Trophoblast cell (in vitro differentiated cells and primary cell): ENCODE data around the gene HSBP1.

ENCODE experiments used
- DNase-seq, 2 donors: peaks; one replicate each; pipeline ENCODE4 v3.0.0-alpha.2; 2016
- H2AFZ ChIP-seq: 2 replicates; pipeline ENCODE4 v1.6.1; 2013; ENCODE audit warnings: low read length, moderate library complexity, mild to moderate bottlenecking; ENCODE audit not compliant: insufficient read depth, poor library complexity
- H2AK5ac ChIP-seq: 2 replicates; pipeline ENCODE4 v1.6.1; 2013; ENCODE audit warnings: mild to moderate bottlenecking, low read length
- H2BK120ac ChIP-seq: 2 replicates; pipeline ENCODE4 v1.6.1; 2013; ENCODE audit warnings: low read length, mild to moderate bottlenecking, moderate library complexity; ENCODE audit not compliant: insufficient read depth, poor library complexity
- H2BK12ac ChIP-seq: 2 replicates; pipeline ENCODE4 v1.6.1; 2013; ENCODE audit warnings: mild to moderate bottlenecking, low read length, moderate library complexity
- H2BK5ac ChIP-seq: 2 replicates; pipeline ENCODE4 v1.6.1; 2013; ENCODE audit warnings: low read length, low read depth, moderate library complexity, mild to moderate bottlenecking; ENCODE audit not compliant: poor library complexity
- H3K14ac ChIP-seq: 2 replicates; pipeline ENCODE4 v1.6.1; 2013; ENCODE audit warnings: mild to moderate bottlenecking, low read length
- H3K18ac ChIP-seq: 2 replicates; pipeline ENCODE4 v1.6.1; 2013; ENCODE audit warnings: mild to moderate bottlenecking, low read length
- H3K23ac ChIP-seq: 2 replicates; pipeline ENCODE4 v1.6.1; 2013; ENCODE audit warnings: low read length
- H3K27ac ChIP-seq: 2 replicates; pipeline ENCODE4 v1.5.1; 2013; ENCODE audit warnings: low read depth, mild to moderate bottlenecking, inconsistent platforms, low read length, moderate library complexity
- H3K27me3 ChIP-seq: 2 replicates; pipeline ENCODE4 v1.6.1; 2013; ENCODE audit warnings: inconsistent platforms, mild to moderate bottlenecking, low read length, moderate library complexity; ENCODE audit not compliant: insufficient read depth
- H3K36me3 ChIP-seq, 2 experiments: 1 replicate in 1 of 2; 2 replicates in 1 of 2; pipeline ENCODE4 v1.6.1; 2013; ENCODE audit warnings: low read length in 2 of 2, mild to moderate bottlenecking in 2 of 2, moderate library complexity in 1 of 2; ENCODE audit not compliant: insufficient read depth in 2 of 2, control insufficient read depth in 1 of 2
- H3K4ac ChIP-seq: 2 replicates; pipeline ENCODE4 v1.6.1; 2013; ENCODE audit warnings: low read depth, mild to moderate bottlenecking, low read length, moderate library complexity
- H3K4me1 ChIP-seq, 2 experiments: 1 replicate in 1 of 2; 2 replicates in 1 of 2; pipeline ENCODE4 v1.6.1; 2013; ENCODE audit warnings: low read length in 2 of 2, mild to moderate bottlenecking in 2 of 2, moderate library complexity in 1 of 2; ENCODE audit not compliant: insufficient read depth in 2 of 2, control insufficient read depth in 1 of 2
- H3K4me2 ChIP-seq: 2 replicates; pipeline ENCODE4 v1.6.1; 2013; ENCODE audit warnings: inconsistent platforms, mild to moderate bottlenecking, low read length, moderate library complexity
- H3K4me3 ChIP-seq: 2 replicates; pipeline ENCODE4 v1.5.1; 2013; ENCODE audit warnings: mild to moderate bottlenecking, low read depth, low read length, inconsistent platforms
- H3K79me1 ChIP-seq: one replicate; pipeline ENCODE4 v1.6.1; 2013; ENCODE audit warnings: low read length
- H3K79me2 ChIP-seq: 2 replicates; pipeline ENCODE4 v1.6.1; 2013; ENCODE audit warnings: low read length, mild to moderate bottlenecking; ENCODE audit not compliant: control insufficient read depth, insufficient read depth, poor library complexity
- H3K9ac ChIP-seq: 2 replicates; pipeline ENCODE4 v1.6.1; 2013; ENCODE audit warnings: mild to moderate bottlenecking, low read length
- H3K9me3 ChIP-seq: 2 replicates; pipeline ENCODE4 v1.6.1; 2013; ENCODE audit warnings: low read depth, mild to moderate bottlenecking, control low read depth, inconsistent platforms, low read length; ENCODE audit not compliant: insufficient read depth
- H4K12ac ChIP-seq: 2 replicates; pipeline ENCODE4 v1.6.1; 2013; ENCODE audit warnings: low read depth, mild to moderate bottlenecking, low read length, moderate library complexity
- H4K8ac ChIP-seq: 2 replicates; pipeline ENCODE4 v1.6.1; 2013; ENCODE audit warnings: low read depth, mild to moderate bottlenecking, low read length, moderate library complexity
- H4K91ac ChIP-seq: one replicate; pipeline ENCODE4 v1.6.1; 2013; ENCODE audit warnings: low read depth, mild to moderate bottlenecking, low read length, moderate library complexity
- WGBS: extraction: QIAGEN DNeasy Blood & Tissue Kit; methylation state at CpG from one replicate; pipeline ENCODE4 v1.1.7; 2013; ENCODE audit warnings: missing lambda C conversion rate; ENCODE audit not compliant: insufficient read length, insufficient coverage; ENCODE audit errors: extremely low coverage; 5-methylcytosine and 5-hydroxymethylcytosine counted together

The HSBP1 gene

DNA sequence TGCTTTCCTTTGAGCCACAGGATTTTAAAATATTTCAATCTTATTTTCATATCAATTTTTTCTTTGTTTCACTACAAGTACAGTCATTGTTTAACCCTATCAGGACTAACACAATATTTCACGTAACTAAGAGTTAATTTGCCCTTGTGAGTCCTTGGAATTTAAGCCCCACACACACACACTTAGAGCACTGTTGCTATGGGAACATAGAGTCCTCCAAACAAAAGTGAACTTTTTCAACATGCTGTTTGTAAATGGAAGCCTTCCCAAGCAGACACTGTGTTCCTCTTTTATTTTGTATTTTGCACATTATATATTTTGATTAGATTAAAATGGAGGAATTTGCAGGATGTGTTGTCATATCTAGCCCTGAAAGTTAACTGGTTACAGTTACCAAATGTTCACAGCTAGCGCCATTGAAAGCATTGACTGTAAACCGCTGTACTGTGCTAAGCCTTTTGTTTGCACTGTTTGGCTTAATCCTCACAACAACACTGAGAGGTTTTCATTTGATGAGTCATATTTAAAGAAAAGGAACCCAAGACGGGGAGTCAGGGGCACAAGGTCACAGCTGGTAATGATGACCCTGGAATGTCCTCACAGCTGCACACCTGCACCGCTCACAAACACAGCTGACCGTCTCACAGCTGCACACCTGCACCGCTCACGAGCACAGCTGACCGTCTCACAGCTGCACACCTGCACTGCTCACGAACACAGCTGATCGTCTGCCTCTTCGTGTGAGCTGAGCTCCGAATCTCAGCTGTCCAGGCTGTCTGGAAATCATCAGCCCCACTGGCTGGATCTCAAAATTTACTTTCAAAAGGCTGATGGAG lies 6.3 kb downstream of the HSBP1 start:
- H3K14ac ChIP-seq, result no peak overlapping the region
- no peak overlapping the region for H2BK12ac ChIP-seq
- H3K18ac ChIP-seq, result no peak overlapping the region
- H3K27me3 ChIP-seq, result no peaks in the 10 kb centered on the region
- no peak overlapping the region for H2BK120ac ChIP-seq
- H3K4ac ChIP-seq, result no peak overlapping the region
- peaks cover 1 to 6% of the 10 kb centered on the region in 2 experiments for H3K36me3 ChIP-seq
- H3K9ac ChIP-seq, result no peak overlapping the region
- peak in 1 of 2 donors; percentile 20 for DNase-seq
- no peak overlapping the region for H4K91ac ChIP-seq
- peaks cover under 1 to 6% of the 10 kb centered on the region in 2 experiments for H3K4me1 ChIP-seq
- peaks cover 2% of the 10 kb centered on the region for H3K9me3 ChIP-seq
- H2AFZ ChIP-seq, result no peak overlapping the region
- no peaks in the 10 kb centered on the region for H3K79me1 ChIP-seq
- H3K4me3 ChIP-seq, result no peak overlapping the region
- H3K4me2 ChIP-seq, result peak overlapping the region; percentile 5
- no peak overlapping the region for H4K8ac ChIP-seq
- no CpG with 5 or more reads among the region's 13 CpGs for WGBS
- H3K79me2 ChIP-seq, result peaks cover 2% of the 10 kb centered on the region
- H2BK5ac ChIP-seq, result no peak overlapping the region
- no peak overlapping the region for H3K23ac ChIP-seq
- H3K27ac ChIP-seq, result no peak overlapping the region
- H4K12ac ChIP-seq, result no peak overlapping the region
- H2AK5ac ChIP-seq, result no peak overlapping the region

DNA sequence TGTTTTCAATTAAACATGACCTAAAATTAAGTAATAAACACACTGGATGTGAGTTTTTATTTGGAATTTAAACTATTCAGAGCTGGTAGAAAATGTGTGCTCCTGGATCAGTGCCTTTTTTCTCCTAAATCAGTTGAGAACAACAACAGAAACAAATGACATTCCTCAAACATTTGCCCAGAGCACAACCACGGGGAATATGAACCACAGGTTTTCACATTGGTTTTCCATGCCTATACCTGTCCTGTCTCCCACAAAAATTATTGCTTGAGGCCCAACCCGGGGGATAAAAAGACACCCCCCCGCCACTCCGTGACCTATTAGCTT lies 6.8 kb downstream of the HSBP1 start:
- Histone ChIP-seq H3K27me3 (no peaks in the 10 kb centered on the region), H3K79me2 (no peaks in the 10 kb centered on the region), H3K36me3 (peaks cover 1 to 6% of the 10 kb centered on the region in 2 experiments), H3K4me1 (peaks cover 0 to 4% of the 10 kb centered on the region in 2 experiments), H2BK120ac (no peak overlapping the region), H3K9me3 (peaks cover 2% of the 10 kb centered on the region), H2BK12ac (no peak overlapping the region), H3K9ac (no peak overlapping the region), H3K79me1 (no peaks in the 10 kb centered on the region), H3K4me3 (no peak overlapping the region), H4K8ac (no peak overlapping the region), H3K14ac (no peak overlapping the region), H3K4me2 (no peak overlapping the region), H4K12ac (no peak overlapping the region), H2AFZ (no peak overlapping the region), H2AK5ac (no peak overlapping the region), H3K4ac (no peak overlapping the region), H3K18ac (no peak overlapping the region), H3K23ac (no peak overlapping the region), H4K91ac (no peak overlapping the region), H2BK5ac (no peak overlapping the region), H3K27ac (no peak overlapping the region)
- WGBS, result no CpG with 5 or more reads among the region's 4 CpGs
- no peak for DNase-seq

DNA sequence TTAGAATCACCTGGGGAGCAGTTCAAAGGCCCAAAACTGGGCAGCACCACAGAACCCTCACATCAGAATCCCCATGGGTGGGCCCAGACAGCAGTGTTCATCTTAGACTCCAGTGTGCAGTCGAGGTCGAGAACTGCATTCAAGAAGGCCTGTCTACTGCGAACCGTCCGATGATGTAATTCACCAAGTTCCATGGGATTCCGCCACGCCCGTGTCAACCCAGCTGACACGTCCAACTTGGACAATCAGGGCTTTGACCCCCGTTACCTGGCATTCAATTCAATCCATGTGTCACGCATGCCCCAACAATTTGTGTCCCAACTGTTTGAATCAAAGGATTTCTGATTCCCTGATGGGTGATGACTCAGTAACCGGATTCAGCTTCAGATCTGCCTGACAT lies 9.2 kb downstream of the HSBP1 start:
- H2BK120ac ChIP-seq, result no peak overlapping the region
- H3K4me2 ChIP-seq, result no peak overlapping the region
- H4K12ac ChIP-seq, result no peak overlapping the region
- DNase-seq, result peak in 1 of 2 donors; percentile 16
- H2BK5ac ChIP-seq, result no peak overlapping the region
- no peak overlapping the region for H3K4me3 ChIP-seq
- no peak overlapping the region for H2BK12ac ChIP-seq
- H3K27me3 ChIP-seq, result no peaks in the 10 kb centered on the region
- H4K91ac ChIP-seq, result no peak overlapping the region
- H3K14ac ChIP-seq, result no peak overlapping the region
- no peak overlapping the region for H4K8ac ChIP-seq
- no peak overlapping the region for H3K4ac ChIP-seq
- peaks cover 2% of the 10 kb centered on the region for H3K9me3 ChIP-seq
- H3K27ac ChIP-seq, result no peak overlapping the region
- peaks cover 0 to 3% of the 10 kb centered on the region in 2 experiments for H3K4me1 ChIP-seq
- no peaks in the 10 kb centered on the region for H3K79me2 ChIP-seq
- H3K79me1 ChIP-seq, result no peaks in the 10 kb centered on the region
- H2AFZ ChIP-seq, result no peak overlapping the region
- H3K18ac ChIP-seq, result no peak overlapping the region
- H3K36me3 ChIP-seq, result peaks cover 0 to 6% of the 10 kb centered on the region in 2 experiments
- no CpG with 5 or more reads among the region's 12 CpGs for WGBS
- no peak overlapping the region for H3K9ac ChIP-seq
- no peak overlapping the region for H3K23ac ChIP-seq
- no peak overlapping the region for H2AK5ac ChIP-seq

DNA sequence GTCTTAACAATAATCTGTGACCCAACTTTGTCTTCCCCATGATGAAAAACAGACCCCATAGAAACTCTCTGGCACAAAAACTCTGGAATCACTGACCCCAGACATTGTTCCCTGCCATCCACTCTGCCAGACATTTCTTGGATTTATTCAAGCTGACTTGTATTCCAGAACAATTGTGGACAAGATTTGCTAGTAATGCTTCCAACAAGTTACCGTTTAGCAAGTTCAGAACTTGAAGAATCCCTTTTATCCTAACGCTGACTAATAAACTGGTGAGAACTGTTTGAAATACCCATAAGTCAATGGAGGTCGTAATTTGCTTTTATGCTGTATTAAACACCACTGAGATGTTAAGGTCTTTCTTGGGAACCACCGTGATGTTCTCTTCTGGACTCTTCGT lies 10.5 kb downstream of the HSBP1 start:
- no peak overlapping the region for H3K23ac ChIP-seq

More for the DNA sequence above, 10.5 kb downstream of the HSBP1 start:
- Histone ChIP-seq H2BK120ac (no peak overlapping the region), H3K27ac (no peak overlapping the region), H3K79me2 (no peaks in the 10 kb centered on the region), H3K14ac (no peak overlapping the region), H3K18ac (no peak overlapping the region), H2AK5ac (no peak overlapping the region), H3K27me3 (no peaks in the 10 kb centered on the region), H3K9ac (no peak overlapping the region), H2BK12ac (no peak overlapping the region), H4K12ac (no peak overlapping the region), H3K4ac (no peak overlapping the region), H4K91ac (no peak overlapping the region), H2AFZ (no peak overlapping the region), H3K79me1 (no peaks in the 10 kb centered on the region), H3K4me3 (no peak overlapping the region), H3K4me2 (no peak overlapping the region), H3K36me3 (no peaks in the 10 kb centered on the region), H3K9me3 (peaks cover 2% of the 10 kb centered on the region), H3K4me1 (peaks cover 0 to 3% of the 10 kb centered on the region in 2 experiments), H2BK5ac (no peak overlapping the region), H4K8ac (no peak overlapping the region)
- no peak for DNase-seq
- no CpG with 5 or more reads among the region's 5 CpGs for WGBS
